ENCODE results near the gene RRAGD.

- TF ChIP-seq CTCF (IDR thresholded peaks at IDR 0.05) (no peak), POLR2A (IDR thresholded peaks at IDR 0.05) (no peak)
These were observed 930 bp upstream of the RRAGD start for GRCh38 chr6:89413006-89413400.
